BJ (cell line): ENCODE data around the gene SERBP1. TPM values are rescaled to one million over a fixed set of nuclear protein-coding genes. Genes with fewer than 3 reads are reported as not detected.

Experiments
- CTCF ChIA-PET: fragments of 350-600 bp; formaldehyde crosslinking; extraction: SDS; loops from one replicate; lab custom pipeline; 2021; ENCODE audit warnings: antibody characterized with exemption, inconsistent platforms; lab: Yijun Ruan, JAX
- POLR2A ChIA-PET: fragments of 300-600 bp; sonication (Branson Sonifier 250); formaldehyde crosslinking; extraction: SDS; loops from one replicate; lab custom pipeline; 2021; ENCODE audit warnings: antibody characterized with exemption; lab: Charles Lee
- DNase-seq: peaks from one replicate; pipeline ENCODE4 v3.0.0-alpha.2; 2011; ENCODE audit warnings: low read depth
- H3K27me3 ChIP-seq: 2 replicates; pipeline ENCODE4 v1.6.0; 2011; ENCODE audit warnings: low read length; ENCODE audit not compliant: control insufficient read depth, insufficient read depth
- H3K36me3 ChIP-seq: 2 replicates; pipeline ENCODE4 v1.5.1; 2011; ENCODE audit warnings: low read length; ENCODE audit not compliant: control insufficient read depth, insufficient read depth
- H3K4me3 ChIP-seq: 2 replicates; pipeline ENCODE4 v1.5.1; 2011; ENCODE audit warnings: low read depth, mild to moderate bottlenecking, control low read depth, low read length
- CTCF ChIP-seq: IDR thresholded peaks from 2 replicates; pipeline ENCODE4 v1.5.1; 2011; ENCODE audit warnings: low read depth, mild to moderate bottlenecking, control low read depth, inconsistent platforms, low read length, moderate library complexity; ENCODE audit not compliant: insufficient read depth
- polyA plus RNA-seq: library from polyadenylated mRNA; depleted of rRNA; stranded (reverse); fragments of >200 nt; gene quantifications from 2 replicates; pipeline ENCODE4 v1.2.3, GENCODE V29; 2011

SERBP1 gene
- polyA plus RNA-seq, 1 experiment: 94.1 TPM

GRCh38 chr1:67472056-67472455, 41.9 kb upstream of the SERBP1 start:
- CTCF ChIA-PET: interaction anchor here (0.6 to 1.1 kb wide), 2 partner anchors 11 to 466 kb away, joined by 3 read pairs; no protein-coding TSS in a partner anchor
- peaks cover 2% of the 10 kb centered on the region for H3K27me3 ChIP-seq
- H3K4me3 ChIP-seq: no peak overlapping the region
- TF ChIP-seq CTCF: no peak
- DNase-seq: no peak
- POLR2A ChIA-PET: no interaction called here
- H3K36me3 ChIP-seq: no peaks in the 10 kb centered on the region

GRCh38 chr1:67469431-67469830, 39.2 kb upstream of the SERBP1 start:
- Histone ChIP-seq H3K36me3 (no peaks in the 10 kb centered on the region), H3K4me3 (no peak overlapping the region), H3K27me3 (no peaks in the 10 kb centered on the region; the same call in 1 of the 2 replicates)
- POLR2A ChIA-PET: no interaction called here
- TF ChIP-seq CTCF: no peak
- CTCF ChIA-PET: no interaction called here
- DNase-seq: no peak

GRCh38 chr1:67468066-67468718, 38.0 kb upstream of the SERBP1 start:
- TF ChIP-seq CTCF: no peak
- ChIA-PET POLR2A (no interaction called here), CTCF (no interaction called here)
- Histone ChIP-seq H3K27me3 (peaks cover 2% of the 10 kb centered on the region; the same call in 1 of the 2 replicates), H3K4me3 (no peak overlapping the region), H3K36me3 (no peaks in the 10 kb centered on the region)
- DNase-seq: no peak

GRCh38 chr1:67465375-67465774, 35.2 kb upstream of the SERBP1 start:
- CTCF ChIA-PET: interaction anchor here (2.1 to 2.8 kb wide), 2 partner anchors 35 to 118 kb away, joined by 8 to 9 read pairs; no protein-coding TSS in a partner anchor
- Histone ChIP-seq H3K27me3 (peaks cover 5% of the 10 kb centered on the region; the same call in 1 of the 2 replicates), H3K4me3 (no peak overlapping the region), H3K36me3 (no peaks in the 10 kb centered on the region)
- POLR2A ChIA-PET: no interaction called here
- no peak for DNase-seq
- no peak for TF ChIP-seq CTCF

GRCh38 chr1:67464746-67465145, 34.5 kb upstream of the SERBP1 start:
- H3K4me3 ChIP-seq: no peak overlapping the region
- peaks cover 5% of the 10 kb centered on the region; the same call in 1 of the 2 replicates for H3K27me3 ChIP-seq
- CTCF ChIA-PET: interaction anchor here (2.1 to 2.8 kb wide), 2 partner anchors 36 to 117 kb away, joined by 8 to 9 read pairs; no protein-coding TSS in a partner anchor
- no peak for TF ChIP-seq CTCF
- no peaks in the 10 kb centered on the region for H3K36me3 ChIP-seq
- no peak for DNase-seq
- POLR2A ChIA-PET: no interaction called here
